Astrocyte (in vitro differentiated cells and primary cell): ENCODE data around the gene ST6GALNAC3. TPM values are rescaled to one million over a fixed set of nuclear protein-coding genes. Genes with fewer than 3 reads are reported as not detected.

Experiments used
- DNase-seq: peaks from one replicate; pipeline ENCODE4 v3.0.0-alpha.2; 2010; ENCODE audit warnings: low read depth
- FAIRE-seq: peaks from 2 replicates; lab custom pipeline; 2011; peaks lifted over from hg19 to GRCh38; lab: Jason Lieb, UNC
- H2AFZ ChIP-seq: 2 replicates; pipeline ENCODE4 v1.6.0; 2012; ENCODE audit warnings: low read depth, low read length, inconsistent platforms
- H3K27ac ChIP-seq: 2 replicates; pipeline ENCODE4 v1.5.1; 2011; ENCODE audit warnings: low read depth, low read length, inconsistent platforms
- H3K27me3 ChIP-seq: 2 replicates; pipeline ENCODE4 v1.6.0; 2011; ENCODE audit warnings: low read length, inconsistent platforms; ENCODE audit not compliant: insufficient read depth
- H3K36me3 ChIP-seq: 2 replicates; pipeline ENCODE4 v1.5.1; 2011; ENCODE audit warnings: low read length, inconsistent platforms; ENCODE audit not compliant: insufficient read depth
- H3K4me1 ChIP-seq: 2 replicates; pipeline ENCODE4 v1.5.1; 2011; ENCODE audit warnings: low read length, inconsistent platforms; ENCODE audit not compliant: insufficient read depth
- H3K4me2 ChIP-seq: 2 replicates; pipeline ENCODE4 v1.6.0; 2012; ENCODE audit warnings: low read length, inconsistent platforms
- H3K4me3 ChIP-seq: 2 replicates; pipeline ENCODE4 v1.5.1; 2011; ENCODE audit warnings: low read depth, mild to moderate bottlenecking, low read length, inconsistent platforms; ENCODE audit not compliant: insufficient read depth
- H3K79me2 ChIP-seq: 2 replicates; pipeline ENCODE4 v1.6.0; 2012; ENCODE audit warnings: mild to moderate bottlenecking, low read length, inconsistent platforms; ENCODE audit not compliant: insufficient read depth
- H3K9ac ChIP-seq: 2 replicates; pipeline ENCODE4 v1.6.0; 2012; ENCODE audit warnings: mild to moderate bottlenecking, low read length, inconsistent platforms
- H3K9me3 ChIP-seq: 2 replicates; pipeline ENCODE4 v1.5.1; 2012; ENCODE audit warnings: low read depth, mild to moderate bottlenecking, low read length, inconsistent platforms; ENCODE audit not compliant: insufficient read depth
- H4K20me1 ChIP-seq: 2 replicates; pipeline ENCODE4 v1.6.0; 2012; ENCODE audit warnings: low read length, inconsistent platforms; ENCODE audit not compliant: insufficient read depth
- H3K27ac Mint-ChIP-seq: one replicate; pipeline ENCODE4 v1.8.0; 2021; ENCODE audit warnings: mild to moderate bottlenecking, mixed read lengths; ENCODE audit not compliant: unreplicated experiment
- H3K27me3 Mint-ChIP-seq: one replicate; pipeline ENCODE4 v1.8.0; 2021; ENCODE audit warnings: low read depth, mixed read lengths; ENCODE audit not compliant: unreplicated experiment
- H3K36me3 Mint-ChIP-seq: one replicate; pipeline ENCODE4 v1.8.0; 2021; ENCODE audit warnings: low read depth, mixed read lengths; ENCODE audit not compliant: unreplicated experiment
- H3K4me1 Mint-ChIP-seq: one replicate; pipeline ENCODE4 v1.8.0; 2021; ENCODE audit warnings: low read depth, mixed read lengths; ENCODE audit not compliant: unreplicated experiment
- H3K4me3 Mint-ChIP-seq: one replicate; pipeline ENCODE4 v1.8.0; 2021; ENCODE audit warnings: mild to moderate bottlenecking, moderate library complexity, mixed read lengths; ENCODE audit not compliant: unreplicated experiment
- H3K9me3 Mint-ChIP-seq: one replicate; pipeline ENCODE4 v1.8.0; 2021; ENCODE audit warnings: mild to moderate bottlenecking, mixed read lengths; ENCODE audit not compliant: unreplicated experiment
- CTCF ChIP-seq: IDR thresholded peaks from 2 replicates; pipeline ENCODE4 v1.5.1; 2011; ENCODE audit warnings: low read depth, mild to moderate bottlenecking, inconsistent platforms, low read length, moderate library complexity; ENCODE audit not compliant: insufficient read depth
- EZH2 ChIP-seq: IDR thresholded peaks from 2 replicates; pipeline ENCODE4 v1.6.1; 2012; ENCODE audit warnings: mild to moderate bottlenecking, low read length, inconsistent platforms; ENCODE audit not compliant: insufficient read depth
- total RNA-seq: library from RNA; stranded (reverse); gene quantifications from 2 replicates; pipeline ENCODE4 v1.2.1, GENCODE V29; 2021

Gene ST6GALNAC3
- total RNA-seq, 1 donor from 2014 or later = 3.2 TPM

GRCh38 chr1:76176000-76176399 is 101.5 kb downstream of the ST6GALNAC3 start:
- H3K9me3 Mint-ChIP-seq = peaks cover 4% of the 10 kb centered on the region
- H2AFZ ChIP-seq = no peak overlapping the region
- TF ChIP-seq CTCF (no peak), EZH2 (no peak)
- H3K27ac Mint-ChIP-seq = no peak overlapping the region
- H3K36me3 ChIP-seq = no peaks in the 10 kb centered on the region
- H3K27me3 ChIP-seq = no peaks in the 10 kb centered on the region
- no peaks in the 10 kb centered on the region for H3K4me1 ChIP-seq
- no peaks in the 10 kb centered on the region for H3K36me3 Mint-ChIP-seq
- no peak overlapping the region for H3K4me3 Mint-ChIP-seq
- H3K79me2 ChIP-seq = no peaks in the 10 kb centered on the region
- no peaks in the 10 kb centered on the region for H3K27me3 Mint-ChIP-seq
- no peaks in the 10 kb centered on the region for H4K20me1 ChIP-seq
- no peaks in the 10 kb centered on the region for H3K9me3 ChIP-seq
- peaks cover 11% of the 10 kb centered on the region for H3K4me1 Mint-ChIP-seq
- no peak for FAIRE-seq
- no peak overlapping the region for H3K4me2 ChIP-seq
- no peak overlapping the region for H3K9ac ChIP-seq
- no peak overlapping the region for H3K4me3 ChIP-seq
- DNase-seq = no peak
- H3K27ac ChIP-seq = no peak overlapping the region

DNA sequence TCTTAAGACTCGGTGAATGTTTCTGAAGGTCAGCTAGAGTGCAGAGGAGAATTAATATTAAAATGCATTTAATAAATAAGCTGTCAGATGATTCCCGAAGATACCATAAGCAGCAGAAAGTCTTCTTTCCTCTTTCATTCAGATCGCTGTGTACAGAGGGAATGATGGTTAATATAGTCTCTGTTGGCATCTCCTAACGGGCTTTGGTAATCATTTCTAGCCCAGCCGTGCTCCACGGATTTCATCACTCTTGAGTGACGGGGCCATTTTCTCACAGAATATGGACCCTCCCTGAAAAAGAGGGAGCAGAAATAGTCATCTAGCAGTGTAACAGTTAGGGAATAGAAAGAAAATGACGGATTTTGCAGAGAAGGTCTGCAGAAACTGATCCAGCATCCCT is 103.1 kb downstream of the ST6GALNAC3 start:
- no peak overlapping the region for H3K4me3 ChIP-seq
- Mint-ChIP-seq H3K9me3 (peaks cover 4% of the 10 kb centered on the region), H3K4me1 (peaks cover 11% of the 10 kb centered on the region), H3K36me3 (no peaks in the 10 kb centered on the region), H3K27ac (no peak overlapping the region), H3K27me3 (no peaks in the 10 kb centered on the region), H3K4me3 (no peak overlapping the region)
- H3K4me2 ChIP-seq = no peak overlapping the region
- no peak overlapping the region for H2AFZ ChIP-seq
- no peak for DNase-seq
- no peak for FAIRE-seq
- H3K79me2 ChIP-seq = no peaks in the 10 kb centered on the region
- H3K27ac ChIP-seq = no peak overlapping the region
- no peak overlapping the region for H3K9ac ChIP-seq
- H4K20me1 ChIP-seq = no peaks in the 10 kb centered on the region
- no peaks in the 10 kb centered on the region for H3K27me3 ChIP-seq
- no peaks in the 10 kb centered on the region for H3K9me3 ChIP-seq
- H3K4me1 ChIP-seq = no peaks in the 10 kb centered on the region
- no peak for TF ChIP-seq CTCF
- no peak for TF ChIP-seq EZH2
- no peaks in the 10 kb centered on the region for H3K36me3 ChIP-seq

DNA sequence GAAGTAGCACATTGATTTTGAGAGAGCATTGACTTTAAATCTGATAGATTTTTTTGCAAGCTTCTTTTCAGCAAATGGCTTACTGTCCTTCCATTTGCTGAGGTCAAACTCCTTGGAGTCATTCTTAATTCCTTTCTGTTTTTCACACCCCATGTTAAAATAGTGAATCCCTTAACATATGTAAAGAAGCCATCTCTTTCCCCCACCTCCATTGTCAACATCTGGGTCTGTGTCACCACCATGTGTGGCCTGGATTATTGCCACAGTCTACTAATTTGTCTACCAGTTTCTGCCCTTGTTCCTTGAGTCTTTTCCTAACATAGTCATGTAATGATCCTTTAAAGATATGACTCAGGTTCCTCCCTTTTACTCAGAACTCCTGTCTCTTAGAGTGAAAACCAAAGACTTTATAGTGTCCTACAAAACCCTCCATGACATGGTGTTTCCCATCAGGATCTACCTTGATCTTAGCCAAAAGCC is 104.7 kb downstream of the ST6GALNAC3 start:
- FAIRE-seq (no peak), DNase-seq (no peak)
- peak overlapping the region; percentile 20 for H3K27ac Mint-ChIP-seq
- Histone ChIP-seq H2AFZ (no peak overlapping the region), H3K9me3 (no peaks in the 10 kb centered on the region), H3K9ac (no peak overlapping the region), H3K79me2 (no peaks in the 10 kb centered on the region), H3K27me3 (no peaks in the 10 kb centered on the region), H3K36me3 (no peaks in the 10 kb centered on the region), H3K4me3 (no peak overlapping the region), H3K4me1 (no peaks in the 10 kb centered on the region), H4K20me1 (no peaks in the 10 kb centered on the region), H3K27ac (no peak overlapping the region), H3K4me2 (no peak overlapping the region)
- H3K36me3 Mint-ChIP-seq = no peaks in the 10 kb centered on the region
- H3K27me3 Mint-ChIP-seq = no peaks in the 10 kb centered on the region
- H3K4me3 Mint-ChIP-seq = no peak overlapping the region
- TF ChIP-seq CTCF (no peak), EZH2 (no peak)
- H3K4me1 Mint-ChIP-seq = peaks cover 11% of the 10 kb centered on the region
- H3K9me3 Mint-ChIP-seq = peaks cover 4% of the 10 kb centered on the region
